ENCODE data around the gene GPR137C. TPM values are rescaled to one million over a fixed set of nuclear protein-coding genes. Genes with fewer than 3 reads are reported as not detected.

Gene GPR137C
- total RNA-seq, 2 donors from 2014 or later: 0.14 to 0.99 TPM

GRCh38 chr14:52683985-52684520, 131.4 kb downstream of the GPR137C start:
- no peaks in the 10 kb centered on the region for H3K9me3 ChIP-seq
- peaks cover 4% of the 10 kb centered on the region for H3K36me3 ChIP-seq
- ATAC-seq (ENCODE audit: insufficient number of reproducible peaks, low FRiP score, low read depth) (no peak), DNase-seq (ENCODE audit: low spot score) (no peak)
- no peak overlapping the region for H3K4me3 ChIP-seq
- no peak overlapping the region for H3K27ac ChIP-seq
- TF ChIP-seq, protein P1, sequence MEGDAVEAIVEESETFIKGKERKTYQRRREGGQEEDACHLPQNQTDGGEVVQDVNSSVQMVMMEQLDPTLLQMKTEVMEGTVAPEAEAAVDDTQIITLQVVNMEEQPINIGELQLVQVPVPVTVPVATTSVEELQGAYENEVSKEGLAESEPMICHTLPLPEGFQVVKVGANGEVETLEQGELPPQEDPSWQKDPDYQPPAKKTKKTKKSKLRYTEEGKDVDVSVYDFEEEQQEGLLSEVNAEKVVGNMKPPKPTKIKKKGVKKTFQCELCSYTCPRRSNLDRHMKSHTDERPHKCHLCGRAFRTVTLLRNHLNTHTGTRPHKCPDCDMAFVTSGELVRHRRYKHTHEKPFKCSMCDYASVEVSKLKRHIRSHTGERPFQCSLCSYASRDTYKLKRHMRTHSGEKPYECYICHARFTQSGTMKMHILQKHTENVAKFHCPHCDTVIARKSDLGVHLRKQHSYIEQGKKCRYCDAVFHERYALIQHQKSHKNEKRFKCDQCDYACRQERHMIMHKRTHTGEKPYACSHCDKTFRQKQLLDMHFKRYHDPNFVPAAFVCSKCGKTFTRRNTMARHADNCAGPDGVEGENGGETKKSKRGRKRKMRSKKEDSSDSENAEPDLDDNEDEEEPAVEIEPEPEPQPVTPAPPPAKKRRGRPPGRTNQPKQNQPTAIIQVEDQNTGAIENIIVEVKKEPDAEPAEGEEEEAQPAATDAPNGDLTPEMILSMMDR (IDR thresholded peaks at IDR 0.05): no peak
- H3K27me3 ChIP-seq (replicated peaks; ENCODE audit: insufficient read depth): no peaks in the 10 kb centered on the region
- H3K4me1 ChIP-seq (ENCODE audit: control insufficient read depth in 1 of 2, low read depth in 2 of 2): peaks cover 5% of the 10 kb centered on the region in 2 donors

DNA sequence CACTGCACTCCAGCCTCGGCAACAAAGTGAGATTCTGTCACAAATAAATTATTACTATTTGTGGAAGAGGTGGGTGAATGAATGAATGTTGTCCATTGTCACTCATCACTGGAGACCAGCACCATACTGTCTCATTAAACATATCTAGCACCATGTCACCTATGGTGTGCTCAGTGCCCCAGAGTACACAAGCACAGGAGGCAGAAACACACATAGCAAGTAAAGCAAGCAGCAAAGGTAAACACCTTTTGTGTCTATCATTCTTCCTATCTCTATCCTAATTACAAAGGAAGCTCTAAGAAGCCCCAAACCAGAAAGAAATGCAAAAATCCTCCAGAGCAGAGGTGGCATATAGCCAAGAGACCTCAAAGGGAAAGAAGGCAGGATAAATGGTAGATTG, 133.5 kb downstream of the GPR137C start:
- ATAC-seq (ENCODE audit: insufficient number of reproducible peaks, low FRiP score, low read depth): no peak
- no peaks in the 10 kb centered on the region for H3K27me3 ChIP-seq (replicated peaks; ENCODE audit: insufficient read depth)
- no peaks in the 10 kb centered on the region for H3K9me3 ChIP-seq
- H3K4me1 ChIP-seq (ENCODE audit: control insufficient read depth in 1 of 2, low read depth in 2 of 2): peaks cover 5% of the 10 kb centered on the region in 2 donors
- no peak overlapping the region for H3K4me3 ChIP-seq
- no peak for DNase-seq (ENCODE audit: low spot score)
- TF ChIP-seq, protein P1 (IDR thresholded peaks at IDR 0.05): no peak
- H3K36me3 ChIP-seq: no peaks in the 10 kb centered on the region
- no peak overlapping the region for H3K27ac ChIP-seq

Other genes starting within 250 kb of the GPR137C start
- gene PTGER2, start 238.5 kb upstream of the GPR137C start, total RNA-seq: 1 to 10 TPM; 3.3 to 4.3 TPM
- gene TXNDC16, start 331 bp upstream of the GPR137C start, total RNA-seq: 10 to 100 TPM in 1 of 2 donors, 1 to 10 TPM in 1; 8.1 to 10.5 TPM
- gene ERO1A, start 142.7 kb downstream of the GPR137C start, total RNA-seq: 10 to 100 TPM; 32.6 to 63.8 TPM
- gene PSMC6, start 154.4 kb downstream of the GPR137C start, total RNA-seq: 10 to 100 TPM; 59.0 to 89.0 TPM
- gene STYX, start 177.3 kb downstream of the GPR137C start, total RNA-seq: 10 to 100 TPM; 14.1 to 19.3 TPM
- 10 to 100 TPM; 15.8 to 78.2 TPM for gene GNPNAT1, start 238.8 kb downstream of the GPR137C start, total RNA-seq

Data from thoracic aorta (tissue), 2 donors.